ENCODE data around the gene GINS1.

GRCh38 chr20:25364879-25365699 lies 42.4 kb upstream of the GINS1 start:
- no peak for TF ChIP-seq CTCF (IDR thresholded peaks at IDR 0.05; ENCODE audit: insufficient read depth, low read depth, low read length)
- TF ChIP-seq EZH2 (IDR thresholded peaks at IDR 0.05; ENCODE audit: insufficient read depth, low read length), result no peak
